ENCODE measurements around the gene BANP.

GRCh38 chr16:88045820-88046303 is 94.6 kb downstream of the BANP start:
- TF ChIP-seq CTCF (IDR thresholded peaks at IDR 0.05; ENCODE audit: extremely low read depth in 1 of 2, insufficient read depth in 1 of 2, low read depth in 1 of 2, low read length in 2 of 2), result no peak
- TF ChIP-seq MYC (IDR thresholded peaks at IDR 0.05; ENCODE audit: low read depth, low read length), result no peak
- no peak for TF ChIP-seq POLR2A (IDR thresholded peaks at IDR 0.05; ENCODE audit: low read depth, low read length)

Data from endothelial cell of umbilical vein (primary cell).